Spleen (tissue), 11 donors: ENCODE data around the gene ASPA. TPM values are rescaled to one million over a fixed set of nuclear protein-coding genes. Genes with fewer than 3 reads are reported as not detected.
"Not testable (repeated sequence)": the region's sequence is repeated elsewhere in the genome, so short reads cannot be mapped to it uniquely, and the experiment has no call there.

Experiments
- DNase-seq: peaks from one replicate; pipeline ENCODE4 v3.0.0-alpha.2; 2020
- H3K27ac ChIP-seq, 8 donors: fragments of 200-600 bp; sonication (generic) in 7 of 8; 1 replicate in 4 of 8; 2 replicates in 4 of 8; pipeline versions ENCODE4 v1.5.0 to v1.8.0; 2016 to 2021; ENCODE audit warnings: inconsistent platforms in 4 of 8, mild to moderate bottlenecking in 4 of 8, moderate library complexity in 1 of 8
- H3K27me3 ChIP-seq, 7 donors: fragments of 200-600 bp; sonication (generic) in 6 of 7; replicated peaks in 1 of 7; 1 replicate in 4 of 7; 2 replicates in 3 of 7; pipeline versions ENCODE4 v1.5.0 to v1.8.0; 2016 to 2021; ENCODE audit warnings: inconsistent platforms in 3 of 7, mild to moderate bottlenecking in 1 of 7
- H3K36me3 ChIP-seq, 6 donors: fragments of 200-600 bp; sonication (generic) in 5 of 6; 1 replicate in 4 of 6; 2 replicates in 2 of 6; pipeline versions ENCODE4 v1.5.0 to v1.8.0; 2016 to 2021; ENCODE audit warnings: inconsistent platforms in 2 of 6
- H3K4me1 ChIP-seq, 6 donors: fragments of 200-600 bp; sonication (generic) in 5 of 6; 1 replicate in 3 of 6; 2 replicates in 3 of 6; pipeline versions ENCODE4 v1.5.0 to v1.8.0; 2016 to 2021; ENCODE audit warnings: inconsistent platforms in 3 of 6
- H3K4me3 ChIP-seq, 8 donors: fragments of 200-600 bp; sonication (generic) in 7 of 8; 1 replicate in 4 of 8; 2 replicates in 4 of 8; pipeline versions ENCODE4 v1.5.0 to v1.8.0; 2016 to 2021; ENCODE audit warnings: inconsistent platforms in 4 of 8, mild to moderate bottlenecking in 4 of 8, moderate library complexity in 2 of 8
- H3K9me3 ChIP-seq, 8 donors: fragments of 200-600 bp; sonication (generic) in 7 of 8; 1 replicate in 4 of 8; 2 replicates in 4 of 8; pipeline versions ENCODE4 v1.5.0 to v1.8.0; 2016 to 2021; ENCODE audit warnings: inconsistent platforms in 4 of 8
- POLR2A ChIP-seq, 3 donors: fragments of 450-650 bp; IDR thresholded peaks; one replicate each; pipeline ENCODE4 v1.5.1; 2017; ENCODE audit warnings: antibody characterized with exemption in 3 of 3, mild to moderate bottlenecking in 1 of 3
- POLR2AphosphoS5 ChIP-seq, 3 donors: sonication (generic); formaldehyde crosslinking; IDR thresholded peaks; one replicate each; pipeline ENCODE4 v1.5.1; 2017; ENCODE audit warnings: antibody characterized with exemption in 3 of 3
- WGBS, 5 donors: extraction: QIAGEN DNeasy Blood & Tissue Kit in 3 of 5; methylation state at CpG; one replicate each; pipeline versions ENCODE4 v1.1.5 to v1.1.7; 2013 to 2018; 5-methylcytosine and 5-hydroxymethylcytosine counted together
- intact Hi-C: fragments of 100-400 bp; cut with DNase I; formaldehyde crosslinking; loops from one replicate; pipeline ENCODE4 v1.15.0; 2023; ENCODE audit warnings: low total_unique reads
- polyA plus RNA-seq, 3 donors: library from polyadenylated mRNA; stranded (reverse); fragments of 200-250 nt; gene quantifications; one replicate each; pipeline ENCODE4 v1.2.1, GENCODE V29; 2013
- total RNA-seq, 7 donors: library from RNA; depleted of rRNA in 3 of 7; stranded (reverse); fragments of >200 nt in 3 of 7; fragmentation: NEBNext Ultra II Directional in 4 of 7; extraction: Animal tissue kit (Norgen Biotek cat#: 25700) in 4 of 7; gene quantifications; one replicate each; pipeline versions ENCODE4 v1.1.0 to v1.2.1, GENCODE V29; 2016 to 2021
- TF ChIP-seq, protein P1 (sequence below), 11 experiments: fragments of 200-600 bp in 7 of 11; fragments of 450-650 bp in 4 of 11; sonication (generic) in 4 of 11; IDR thresholded peaks in 8 of 11; conservative IDR thresholded peaks in 3 of 11; 1 replicate in 7 of 11; 2 replicates in 4 of 11; pipeline versions ENCODE4 v1.4.0 to v1.8.0; 2016 to 2021; ENCODE audit warnings: antibody characterized with exemption in 11 of 11, inconsistent platforms in 4 of 11, mild to moderate bottlenecking in 1 of 11
- donor health status: healthy with polysubstance abuse.
- donor health status: DM: no; HTN: no; CAD: no; lungs with moderate emphysema.
- donor health status: DM: no; HTN: no; CAD: no.
- donor health status: Bipolar disorder and iron deficiency.
- donor health status: healthy.
- donor health status: DM: no; HTN: no; CAD: no.
- donor health status: DM: yes; HTN: yes; CAD: no.

The ASPA gene
- total and polyA plus RNA-seq, 10 donors, result 0.86 to 10.8 (median 4.6) TPM

- no peaks in the 10 kb centered on the region for H3K36me3 ChIP-seq
- TF ChIP-seq POLR2AphosphoS5 (IDR thresholded peaks at IDR 0.05) (no peak), POLR2A (IDR thresholded peaks at IDR 0.05) (no peak)
- DNase-seq, result no peak
- intact Hi-C loops, result no loop called here
- no peak overlapping the region for H3K4me3 ChIP-seq
- H3K27me3 ChIP-seq, result no peaks in the 10 kb centered on the region
- H3K4me1 ChIP-seq, result no peaks in the 10 kb centered on the region
- no peaks in the 10 kb centered on the region for H3K9me3 ChIP-seq
- WGBS, 5 donors, result 74 to 87% (median 78%) methylated on average over 7 to 8 of the region's 8 CpGs
- H3K27ac ChIP-seq, result peak overlapping the region in 3 of 8 donors; percentile 1 to 47 (median 37)
Measured at GRCh38 chr17:3511852-3512504, 36.2 kb downstream of the ASPA start.

DNA sequence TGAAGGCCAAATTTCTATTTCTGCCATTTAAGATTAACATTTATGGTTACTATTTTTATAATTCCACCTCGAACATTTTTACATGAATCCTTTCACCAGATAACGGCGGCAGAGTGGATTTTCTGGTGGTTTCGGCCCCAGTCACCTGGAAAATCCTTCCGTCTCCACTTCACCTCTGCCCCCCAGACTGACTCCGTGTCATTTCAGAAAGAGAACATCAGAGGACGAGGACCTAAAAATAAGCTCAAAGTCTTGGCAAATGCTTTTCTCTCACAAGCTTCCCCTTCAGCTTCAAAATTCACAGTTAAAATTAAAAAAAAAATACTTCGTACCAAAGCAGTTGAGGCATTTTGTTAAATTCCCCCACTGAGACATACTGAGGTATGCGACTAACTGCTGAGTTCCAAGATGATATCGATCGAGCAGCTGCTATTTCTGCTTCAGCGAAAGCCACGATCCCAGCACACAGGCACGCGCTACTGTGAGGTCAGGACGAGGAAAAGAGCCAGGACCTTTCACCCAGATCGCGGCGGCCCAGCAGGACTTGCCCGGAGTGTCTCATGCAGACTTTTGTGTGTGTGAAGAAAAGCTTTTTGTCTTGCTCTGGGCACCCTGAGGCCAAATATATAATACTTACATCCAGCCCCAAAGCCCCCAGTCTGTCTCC lies 36.8 kb downstream of the ASPA start:
- Histone ChIP-seq H3K4me1 (no peaks in the 10 kb centered on the region), H3K36me3 (no peaks in the 10 kb centered on the region), H3K27ac (peak overlapping the region in 4 of 8 donors; percentile 1 to 47 (median 23)), H3K9me3 (no peaks in the 10 kb centered on the region), H3K4me3 (no peak overlapping the region), H3K27me3 (no peaks in the 10 kb centered on the region)
- 69 to 80% (median 77%) methylated on average over 20 of the region's 20 CpGs for WGBS, 5 donors
- DNase-seq, result no peak
- intact Hi-C loops, result no loop called here
- no peak for TF ChIP-seq POLR2AphosphoS5 (IDR thresholded peaks at IDR 0.05)

DNA sequence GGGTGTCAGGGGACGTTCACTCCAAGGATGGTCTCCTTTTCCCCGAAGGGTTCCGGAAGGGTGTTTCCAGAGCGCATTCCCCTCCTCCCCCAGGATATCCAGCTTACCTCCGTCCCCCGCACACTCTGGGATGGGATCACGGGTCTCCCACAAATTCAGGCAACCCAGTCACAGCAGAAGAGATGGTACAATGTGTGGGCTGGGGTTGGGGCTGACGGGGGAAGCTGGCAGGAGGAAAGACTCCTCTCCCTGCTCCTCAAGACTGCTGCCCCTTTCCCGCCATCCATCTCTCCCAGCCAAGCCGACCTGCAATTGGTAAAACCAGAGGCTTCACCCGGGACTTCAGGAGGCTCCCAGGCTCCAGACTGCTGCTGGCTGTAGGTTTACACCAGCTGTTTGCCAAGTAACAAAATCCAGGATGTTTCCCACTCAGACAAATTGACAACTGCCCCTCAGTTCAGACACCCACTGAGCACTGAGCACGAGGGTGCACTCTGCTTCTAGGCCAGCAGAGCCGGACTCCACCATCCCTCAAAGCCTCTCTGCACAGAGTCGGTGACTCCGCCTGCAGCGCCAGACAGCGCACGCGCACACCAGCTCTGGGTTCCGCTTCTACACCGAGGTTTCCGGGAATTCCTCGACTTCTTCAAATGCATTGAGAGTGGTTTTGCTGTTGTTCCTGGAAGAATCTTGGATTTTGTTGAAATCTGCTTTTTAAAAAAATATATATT lies 37.7 kb downstream of the ASPA start:
- TF ChIP-seq POLR2AphosphoS5 (IDR thresholded peaks at IDR 0.05) (no peak), POLR2A (IDR thresholded peaks at IDR 0.05) (no peak)
- TF ChIP-seq, protein P1, sequence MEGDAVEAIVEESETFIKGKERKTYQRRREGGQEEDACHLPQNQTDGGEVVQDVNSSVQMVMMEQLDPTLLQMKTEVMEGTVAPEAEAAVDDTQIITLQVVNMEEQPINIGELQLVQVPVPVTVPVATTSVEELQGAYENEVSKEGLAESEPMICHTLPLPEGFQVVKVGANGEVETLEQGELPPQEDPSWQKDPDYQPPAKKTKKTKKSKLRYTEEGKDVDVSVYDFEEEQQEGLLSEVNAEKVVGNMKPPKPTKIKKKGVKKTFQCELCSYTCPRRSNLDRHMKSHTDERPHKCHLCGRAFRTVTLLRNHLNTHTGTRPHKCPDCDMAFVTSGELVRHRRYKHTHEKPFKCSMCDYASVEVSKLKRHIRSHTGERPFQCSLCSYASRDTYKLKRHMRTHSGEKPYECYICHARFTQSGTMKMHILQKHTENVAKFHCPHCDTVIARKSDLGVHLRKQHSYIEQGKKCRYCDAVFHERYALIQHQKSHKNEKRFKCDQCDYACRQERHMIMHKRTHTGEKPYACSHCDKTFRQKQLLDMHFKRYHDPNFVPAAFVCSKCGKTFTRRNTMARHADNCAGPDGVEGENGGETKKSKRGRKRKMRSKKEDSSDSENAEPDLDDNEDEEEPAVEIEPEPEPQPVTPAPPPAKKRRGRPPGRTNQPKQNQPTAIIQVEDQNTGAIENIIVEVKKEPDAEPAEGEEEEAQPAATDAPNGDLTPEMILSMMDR (IDR thresholded peaks at IDR 0.05 in 8 of 11, conservative IDR thresholded peaks at IDR 0.05 in 3 of 11), result no peak
- no peaks in the 10 kb centered on the region for H3K4me1 ChIP-seq
- H3K9me3 ChIP-seq, result no peaks in the 10 kb centered on the region
- H3K27ac ChIP-seq, result peak overlapping the region in 1 of 8 donors; percentile 37
- intact Hi-C loops, result no loop called here
- no peak for DNase-seq
- WGBS, 5 donors, result 82 to 94% (median 88%) methylated on average over 23 of the region's 23 CpGs
- H3K36me3 ChIP-seq, result no peaks in the 10 kb centered on the region
- H3K27me3 ChIP-seq, result no peaks in the 10 kb centered on the region
- no peak overlapping the region for H3K4me3 ChIP-seq

GRCh38 chr17:3514167-3514566 lies 38.4 kb downstream of the ASPA start:
- 91 to 94% (median 92%) methylated on average over 11 of the region's 11 CpGs for WGBS, 5 donors
- H3K9me3 ChIP-seq, H3K4me3 ChIP-seq, DNase-seq, H3K27ac ChIP-seq, H3K27me3 ChIP-seq, H3K36me3 ChIP-seq, intact Hi-C loops, H3K4me1 ChIP-seq: not testable (repeated sequence)

- DNase-seq, result no peak
- H3K9me3 ChIP-seq, result no peaks in the 10 kb centered on the region
- no peak overlapping the region for H3K27ac ChIP-seq
- 39 to 82% (median 67%) methylated on average over 9 of the region's 9 CpGs for WGBS, 5 donors
- intact Hi-C loops, result no loop called here
- no peaks in the 10 kb centered on the region for H3K27me3 ChIP-seq
- H3K4me1 ChIP-seq, result no peaks in the 10 kb centered on the region
- H3K4me3 ChIP-seq, result no peak overlapping the region
- TF ChIP-seq POLR2A (IDR thresholded peaks at IDR 0.05) (no peak), POLR2AphosphoS5 (IDR thresholded peaks at IDR 0.05) (no peak)
- TF ChIP-seq, protein P1 (IDR thresholded peaks at IDR 0.05 in 8 of 11, conservative IDR thresholded peaks at IDR 0.05 in 3 of 11), result no peak
- no peaks in the 10 kb centered on the region for H3K36me3 ChIP-seq
Measured at GRCh38 chr17:3514873-3515272, 39.1 kb downstream of the ASPA start.

- H3K4me3 ChIP-seq, H3K9me3 ChIP-seq, intact Hi-C loops, H3K27ac ChIP-seq, H3K27me3 ChIP-seq, DNase-seq, H3K4me1 ChIP-seq, H3K36me3 ChIP-seq: not testable (repeated sequence)
- 87 to 94% (median 88%) methylated on average over 4 of the region's 4 CpGs for whole genome bisulfite sequencing, 5 donors
Measured at GRCh38 chr17:3519472-3519871, 43.7 kb downstream of the ASPA start.
